ENCODE data around the gene BCOR.

DNA sequence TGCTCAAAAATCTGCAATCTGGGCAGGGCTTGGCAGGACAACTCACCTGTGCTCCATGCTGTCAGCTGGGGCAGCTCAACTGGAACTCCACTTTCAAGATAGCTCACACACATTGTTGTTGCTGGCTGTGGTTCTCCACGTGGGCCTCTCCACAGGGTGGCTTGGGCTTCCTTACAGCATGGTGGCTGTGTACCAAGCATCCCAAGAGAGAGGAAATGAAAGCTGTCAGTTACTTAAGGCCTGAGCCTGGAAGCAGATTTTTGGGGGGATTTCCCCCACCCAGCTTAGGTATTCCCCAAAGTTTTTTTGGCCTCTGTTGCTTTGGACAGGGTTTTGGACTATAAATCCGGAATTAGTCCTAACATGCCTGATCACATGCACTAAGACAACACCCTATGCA lies 81.0 kb downstream of the BCOR start:
- TF ChIP-seq GATA2 (CRISPR knock-in tag; IDR thresholded peaks at IDR 0.05) (no peak), TAF1 (IDR thresholded peaks at IDR 0.05; ENCODE audit: borderline replicate concordance, low read depth, low read length) (no peak), GABPA (IDR thresholded peaks at IDR 0.05; ENCODE audit: low read depth) (no peak), SIN3A (IDR thresholded peaks at IDR 0.05; ENCODE audit: borderline replicate concordance, low read depth, low read length) (no peak)
- TF ChIP-seq, protein P1, sequence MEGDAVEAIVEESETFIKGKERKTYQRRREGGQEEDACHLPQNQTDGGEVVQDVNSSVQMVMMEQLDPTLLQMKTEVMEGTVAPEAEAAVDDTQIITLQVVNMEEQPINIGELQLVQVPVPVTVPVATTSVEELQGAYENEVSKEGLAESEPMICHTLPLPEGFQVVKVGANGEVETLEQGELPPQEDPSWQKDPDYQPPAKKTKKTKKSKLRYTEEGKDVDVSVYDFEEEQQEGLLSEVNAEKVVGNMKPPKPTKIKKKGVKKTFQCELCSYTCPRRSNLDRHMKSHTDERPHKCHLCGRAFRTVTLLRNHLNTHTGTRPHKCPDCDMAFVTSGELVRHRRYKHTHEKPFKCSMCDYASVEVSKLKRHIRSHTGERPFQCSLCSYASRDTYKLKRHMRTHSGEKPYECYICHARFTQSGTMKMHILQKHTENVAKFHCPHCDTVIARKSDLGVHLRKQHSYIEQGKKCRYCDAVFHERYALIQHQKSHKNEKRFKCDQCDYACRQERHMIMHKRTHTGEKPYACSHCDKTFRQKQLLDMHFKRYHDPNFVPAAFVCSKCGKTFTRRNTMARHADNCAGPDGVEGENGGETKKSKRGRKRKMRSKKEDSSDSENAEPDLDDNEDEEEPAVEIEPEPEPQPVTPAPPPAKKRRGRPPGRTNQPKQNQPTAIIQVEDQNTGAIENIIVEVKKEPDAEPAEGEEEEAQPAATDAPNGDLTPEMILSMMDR (IDR thresholded peaks at IDR 0.05): no peak
- TF ChIP-seq, protein P2, sequence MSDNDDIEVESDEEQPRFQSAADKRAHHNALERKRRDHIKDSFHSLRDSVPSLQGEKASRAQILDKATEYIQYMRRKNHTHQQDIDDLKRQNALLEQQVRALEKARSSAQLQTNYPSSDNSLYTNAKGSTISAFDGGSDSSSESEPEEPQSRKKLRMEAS (IDR thresholded peaks at IDR 0.05; ENCODE audit: low read depth): no peak
